Uterus (tissue), 2 donors: ENCODE results near the gene FAM3C.

ENCODE experiments used
- POLR2A ChIP-seq, 2 donors: fragments of 450-650 bp; IDR thresholded peaks; one replicate each; pipeline ENCODE4 v1.6.1; 2016; ENCODE audit warnings: antibody characterized with exemption in 2 of 2, mild to moderate bottlenecking in 1 of 2, moderate library complexity in 1 of 2
- TF ChIP-seq, protein P1 (sequence below), 4 experiments: fragments of 200-600 bp in 2 of 4; fragments of 450-650 bp in 2 of 4; sonication (generic) in 2 of 4; IDR thresholded peaks; one replicate each; pipeline ENCODE4 v1.5.1; 2016 to 2019; ENCODE audit warnings: antibody characterized with exemption in 4 of 4, mild to moderate bottlenecking in 2 of 4, moderate library complexity in 1 of 4

- TF ChIP-seq, protein P1, sequence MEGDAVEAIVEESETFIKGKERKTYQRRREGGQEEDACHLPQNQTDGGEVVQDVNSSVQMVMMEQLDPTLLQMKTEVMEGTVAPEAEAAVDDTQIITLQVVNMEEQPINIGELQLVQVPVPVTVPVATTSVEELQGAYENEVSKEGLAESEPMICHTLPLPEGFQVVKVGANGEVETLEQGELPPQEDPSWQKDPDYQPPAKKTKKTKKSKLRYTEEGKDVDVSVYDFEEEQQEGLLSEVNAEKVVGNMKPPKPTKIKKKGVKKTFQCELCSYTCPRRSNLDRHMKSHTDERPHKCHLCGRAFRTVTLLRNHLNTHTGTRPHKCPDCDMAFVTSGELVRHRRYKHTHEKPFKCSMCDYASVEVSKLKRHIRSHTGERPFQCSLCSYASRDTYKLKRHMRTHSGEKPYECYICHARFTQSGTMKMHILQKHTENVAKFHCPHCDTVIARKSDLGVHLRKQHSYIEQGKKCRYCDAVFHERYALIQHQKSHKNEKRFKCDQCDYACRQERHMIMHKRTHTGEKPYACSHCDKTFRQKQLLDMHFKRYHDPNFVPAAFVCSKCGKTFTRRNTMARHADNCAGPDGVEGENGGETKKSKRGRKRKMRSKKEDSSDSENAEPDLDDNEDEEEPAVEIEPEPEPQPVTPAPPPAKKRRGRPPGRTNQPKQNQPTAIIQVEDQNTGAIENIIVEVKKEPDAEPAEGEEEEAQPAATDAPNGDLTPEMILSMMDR (IDR thresholded peaks at IDR 0.05), result no peak
- no peak for TF ChIP-seq POLR2A (IDR thresholded peaks at IDR 0.05)
Observed at GRCh38 chr7:121436136-121436535, 40.0 kb upstream of the FAM3C start.
